GM13977 (cell line): ENCODE data around the gene TTBK1.

Source experiments
- DNase-seq: peaks from one replicate; pipeline ENCODE4 v3.0.0; 2012; ENCODE audit warnings: low spot score
- in situ Hi-C: fragments of 300-500 bp; cut with MboI; formaldehyde crosslinking; loops from one replicate; pipeline ENCODE4 v1.12.0; 2022; ENCODE audit warnings: low sequenced_read_pairs, low pct_unique_long_range_greater_than_20kb, mixed read lengths, inconsistent platforms; ENCODE audit not compliant: unreplicated experiment
- TF ChIP-seq, protein P1 (sequence below): IDR thresholded peaks from 2 replicates; pipeline ENCODE4 v1.5.1; 2012; ENCODE audit warnings: mild to moderate bottlenecking, control low read depth; ENCODE audit not compliant: insufficient read depth; ENCODE audit errors: extremely low read depth, missing control alignments

TTBK1 gene

DNA sequence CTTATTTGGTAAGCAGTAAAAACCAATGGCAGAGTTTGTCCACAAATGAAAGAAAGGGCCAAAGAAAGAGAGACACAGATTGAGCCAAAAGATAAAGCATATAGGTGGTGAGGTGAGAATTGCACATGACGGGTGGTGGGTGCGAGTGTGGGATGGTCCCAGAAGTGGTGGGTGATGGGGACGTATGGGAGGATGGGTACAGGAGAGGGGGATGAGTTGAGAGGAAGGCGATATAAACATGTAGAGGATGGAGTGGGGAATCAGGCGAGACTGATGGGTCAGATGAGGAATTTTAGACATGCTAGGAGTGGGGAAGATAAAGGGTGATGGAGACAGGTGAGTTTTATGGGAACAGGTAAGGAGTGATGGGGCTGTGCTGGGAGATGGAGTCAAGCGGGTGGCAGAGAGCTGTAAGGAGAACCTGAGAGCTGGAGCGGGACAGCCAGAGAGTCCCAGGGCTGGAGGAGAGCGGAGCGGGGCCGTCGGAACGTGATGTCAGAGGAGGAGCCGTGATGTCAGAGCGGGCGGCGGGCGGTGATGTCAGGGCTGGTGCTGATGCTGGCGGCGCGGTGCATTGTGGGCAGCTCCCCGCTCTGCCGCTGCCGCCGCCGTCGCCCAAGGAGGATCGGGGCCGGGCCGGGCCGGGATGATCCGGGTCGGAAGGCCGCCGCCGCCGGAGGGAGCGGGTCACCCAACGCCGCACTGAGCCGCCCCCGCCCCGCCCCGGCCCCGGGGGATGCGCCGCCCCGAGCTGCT is at the start of gene TTBK1:
TTBK1 (plus strand) TSS at position 574 of the 756 bp plus-strand sequence. CDS start 3,180 bp downstream, outside the sequence.
- TF ChIP-seq, protein P1, sequence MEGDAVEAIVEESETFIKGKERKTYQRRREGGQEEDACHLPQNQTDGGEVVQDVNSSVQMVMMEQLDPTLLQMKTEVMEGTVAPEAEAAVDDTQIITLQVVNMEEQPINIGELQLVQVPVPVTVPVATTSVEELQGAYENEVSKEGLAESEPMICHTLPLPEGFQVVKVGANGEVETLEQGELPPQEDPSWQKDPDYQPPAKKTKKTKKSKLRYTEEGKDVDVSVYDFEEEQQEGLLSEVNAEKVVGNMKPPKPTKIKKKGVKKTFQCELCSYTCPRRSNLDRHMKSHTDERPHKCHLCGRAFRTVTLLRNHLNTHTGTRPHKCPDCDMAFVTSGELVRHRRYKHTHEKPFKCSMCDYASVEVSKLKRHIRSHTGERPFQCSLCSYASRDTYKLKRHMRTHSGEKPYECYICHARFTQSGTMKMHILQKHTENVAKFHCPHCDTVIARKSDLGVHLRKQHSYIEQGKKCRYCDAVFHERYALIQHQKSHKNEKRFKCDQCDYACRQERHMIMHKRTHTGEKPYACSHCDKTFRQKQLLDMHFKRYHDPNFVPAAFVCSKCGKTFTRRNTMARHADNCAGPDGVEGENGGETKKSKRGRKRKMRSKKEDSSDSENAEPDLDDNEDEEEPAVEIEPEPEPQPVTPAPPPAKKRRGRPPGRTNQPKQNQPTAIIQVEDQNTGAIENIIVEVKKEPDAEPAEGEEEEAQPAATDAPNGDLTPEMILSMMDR = no peak
- in situ Hi-C loops = no loop called here
- no peak for DNase-seq

DNA sequence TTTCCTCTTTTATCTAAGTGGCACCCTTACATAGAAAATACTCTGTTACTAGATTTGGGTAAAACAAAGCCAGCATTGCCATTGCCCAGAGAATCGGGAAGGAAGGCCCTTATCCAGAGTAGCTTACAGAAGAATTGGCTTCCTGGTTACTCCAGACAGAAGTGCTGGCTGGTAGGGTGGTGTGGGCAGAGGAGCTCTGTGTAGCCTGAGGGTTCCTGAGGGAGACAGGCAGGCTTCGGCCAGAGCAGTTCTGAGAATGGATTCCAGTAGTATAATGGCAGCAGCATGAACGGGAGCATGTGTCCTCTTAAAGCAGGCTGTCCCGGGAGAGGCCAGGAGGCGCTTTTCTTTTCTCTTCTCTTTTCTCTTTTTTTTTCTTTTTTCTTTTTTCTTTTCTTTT is 49.4 kb upstream of the TTBK1 start:
- TF ChIP-seq, protein P1 = no peak
- DNase-seq = no peak
- in situ Hi-C loops = no loop called here

DNA sequence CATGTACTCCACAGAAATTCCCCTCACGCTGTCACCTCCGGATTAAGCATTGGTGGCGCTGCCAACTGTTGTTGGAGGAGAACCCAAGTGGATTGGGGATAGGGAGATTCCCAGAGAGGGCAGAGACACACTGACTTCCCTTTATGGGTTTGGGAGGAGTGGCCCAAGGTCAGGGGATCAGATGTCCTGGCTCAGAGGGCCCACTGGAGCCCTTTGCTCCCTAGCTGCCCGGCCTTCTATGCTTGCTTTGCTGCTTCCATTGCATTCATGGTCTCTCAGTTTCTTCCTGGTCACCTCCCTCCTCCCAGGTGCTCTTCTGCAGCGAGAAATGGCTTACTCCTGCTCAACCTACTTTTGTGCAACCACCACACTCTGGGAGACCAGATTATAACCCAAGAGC is 46.9 kb upstream of the TTBK1 start:
- TF ChIP-seq, protein P1 = no peak
- in situ Hi-C loops = no loop called here
- DNase-seq = no peak

DNA sequence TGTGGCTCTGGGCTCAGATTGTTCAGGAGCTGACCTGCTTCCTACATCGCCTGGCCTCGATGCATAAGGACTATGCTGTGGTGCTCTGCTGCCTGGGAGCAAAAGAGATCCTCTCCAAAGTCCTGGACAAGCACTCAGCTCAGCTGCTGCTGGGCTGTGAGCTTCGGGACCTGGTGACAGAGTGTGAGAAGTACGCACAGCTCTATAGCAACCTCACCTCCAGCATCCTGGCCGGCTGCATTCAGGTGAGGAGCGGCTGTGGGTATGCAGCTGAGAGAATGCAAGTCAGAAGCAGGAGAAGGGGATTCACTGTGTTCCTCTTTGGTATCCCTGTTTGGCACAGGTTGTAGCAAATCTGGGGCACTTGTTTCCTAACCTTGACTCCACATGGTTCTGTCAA is 43.4 kb upstream of the TTBK1 start:
- TF ChIP-seq, protein P1 = no peak
- in situ Hi-C loops = no loop called here
- DNase-seq = no peak

DNA sequence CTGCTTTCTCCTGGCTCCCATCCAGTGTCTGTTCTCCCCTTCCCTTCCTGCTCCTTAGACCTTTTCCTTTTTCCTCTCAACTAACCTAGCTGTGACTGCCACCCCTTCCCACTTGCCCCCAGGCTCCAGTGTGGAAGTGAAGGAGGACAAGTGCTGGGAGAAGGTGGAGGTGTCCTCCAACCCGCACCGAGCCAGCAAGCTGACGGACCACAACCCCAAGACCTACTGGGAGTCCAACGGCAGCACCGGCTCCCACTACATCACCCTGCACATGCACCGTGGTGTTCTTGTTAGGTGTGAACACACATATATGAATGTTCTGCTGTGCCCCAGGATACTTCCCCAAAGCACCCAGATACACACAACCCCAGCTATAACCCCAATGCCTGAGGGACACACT is 42.7 kb upstream of the TTBK1 start:
- TF ChIP-seq, protein P1 = no peak
- in situ Hi-C loops = no loop called here

DNA sequence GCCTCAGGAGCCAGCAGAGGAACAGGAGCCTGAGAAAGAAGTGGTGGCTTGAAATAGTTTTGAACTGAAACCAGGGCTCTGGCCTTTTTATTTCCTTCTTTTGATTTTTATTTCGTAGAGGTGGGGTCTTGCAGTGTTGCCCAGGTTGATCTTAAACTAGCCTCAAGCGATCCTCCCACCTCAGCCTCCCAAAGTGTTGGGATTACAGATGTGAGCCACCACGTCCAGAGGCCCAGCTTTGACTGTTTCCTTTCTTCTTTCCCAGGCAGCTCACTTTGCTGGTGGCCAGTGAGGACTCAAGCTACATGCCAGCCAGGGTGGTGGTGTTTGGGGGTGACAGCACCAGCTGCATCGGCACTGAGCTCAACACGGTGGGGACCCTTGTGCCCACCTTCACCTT is 40.8 kb upstream of the TTBK1 start:
- in situ Hi-C loops = no loop called here

More for the DNA sequence above, 42.7 kb upstream of the TTBK1 start:
- DNase-seq = no peak

More for the DNA sequence above, 40.8 kb upstream of the TTBK1 start:
- DNase-seq = no peak
- TF ChIP-seq, protein P1 = no peak
